Measurements from ENCODE around the gene RPTOR. TPM values are rescaled to one million over a fixed set of nuclear protein-coding genes. Genes with fewer than 3 reads are reported as not detected.
A peak's percentile ranks its signal among the peaks of the same experiment; 100 is the strongest.

Gene RPTOR
- polyA plus RNA-seq, 1 donor from 2014 or later, result 8.0 TPM

- Histone ChIP-seq H3K4me3 (ENCODE audit: low read length) (peak overlapping the region; percentile 16), H3K79me2 (replicated peaks; ENCODE audit: insufficient read depth, low read length) (no peaks in the 10 kb centered on the region), H2AFZ (ENCODE audit: low read depth, low read length) (no peak overlapping the region), H3K9me2 (ENCODE audit: insufficient read depth, low read length) (no peaks in the 10 kb centered on the region), H3K36me3 (ENCODE audit: insufficient read depth, low read length) (no peaks in the 10 kb centered on the region), H3F3A (ENCODE audit: insufficient read depth, low read length, poor library complexity, severe bottlenecking) (no peaks in the 10 kb centered on the region), H3K27me3 (ENCODE audit: insufficient read depth, low read depth, low read length) (no peaks in the 10 kb centered on the region), H3K27ac (ENCODE audit: low read length) (no peak overlapping the region), H3K9me3 (ENCODE audit: low read length) (no peaks in the 10 kb centered on the region), H3K9ac (ENCODE audit: low read length) (no peak overlapping the region), H3K4me2 (ENCODE audit: low read length) (no peak overlapping the region), H4K20me1 (ENCODE audit: insufficient read depth) (no peaks in the 10 kb centered on the region)
- no peak for TF ChIP-seq MXI1 (conservative IDR thresholded peaks at IDR 0.05; ENCODE audit: poor library complexity, severe bottlenecking)
- no peak for TF ChIP-seq POLR2AphosphoS5 (IDR thresholded peaks at IDR 0.05)
- no peak for TF ChIP-seq EP300 (conservative IDR thresholded peaks at IDR 0.05; ENCODE audit: poor library complexity, severe bottlenecking)
- no peak for TF ChIP-seq RAD21 (conservative IDR thresholded peaks at IDR 0.05)
- TF ChIP-seq REST (IDR thresholded peaks at IDR 0.05; ENCODE audit: borderline replicate concordance), result no peak
- no peak for TF ChIP-seq EZH2 (IDR thresholded peaks at IDR 0.05; ENCODE audit: borderline replicate concordance, insufficient read depth, low read length, poor library complexity, severe bottlenecking)
- no peak for TF ChIP-seq SMC3 (conservative IDR thresholded peaks at IDR 0.05; ENCODE audit: poor library complexity)
- no peak for TF ChIP-seq CTCF (IDR thresholded peaks at IDR 0.05; ENCODE audit: poor library complexity, severe bottlenecking)
- no peak for TF ChIP-seq TAF1 (IDR thresholded peaks at IDR 0.05; ENCODE audit: low read depth)
Measured at GRCh38 chr17:80650331-80650672, 105.7 kb downstream of the RPTOR start.

- Histone ChIP-seq H3K36me3 (ENCODE audit: insufficient read depth, low read length) (no peaks in the 10 kb centered on the region), H3K27ac (ENCODE audit: low read length) (no peak overlapping the region), H3K9me2 (ENCODE audit: insufficient read depth, low read length) (no peaks in the 10 kb centered on the region), H3K9ac (ENCODE audit: low read length) (no peak overlapping the region), H2AFZ (ENCODE audit: low read depth, low read length) (no peak overlapping the region), H3K4me3 (ENCODE audit: low read length) (peak overlapping the region; percentile 16), H3F3A (ENCODE audit: insufficient read depth, low read length, poor library complexity, severe bottlenecking) (no peaks in the 10 kb centered on the region), H3K79me2 (replicated peaks; ENCODE audit: insufficient read depth, low read length) (no peaks in the 10 kb centered on the region), H3K4me2 (ENCODE audit: low read length) (no peak overlapping the region), H3K27me3 (ENCODE audit: insufficient read depth, low read depth, low read length) (no peaks in the 10 kb centered on the region), H4K20me1 (ENCODE audit: insufficient read depth) (no peaks in the 10 kb centered on the region), H3K9me3 (ENCODE audit: low read length) (no peaks in the 10 kb centered on the region)
- TF ChIP-seq SMC3 (conservative IDR thresholded peaks at IDR 0.05; ENCODE audit: poor library complexity), result no peak
- peak; percentile 11 for TF ChIP-seq POLR2AphosphoS5 (IDR thresholded peaks at IDR 0.05)
- peak; percentile 54 for TF ChIP-seq MXI1 (conservative IDR thresholded peaks at IDR 0.05; ENCODE audit: poor library complexity, severe bottlenecking)
Measured at GRCh38 chr17:80650751-80651518, 106.3 kb downstream of the RPTOR start.
